ENCODE measurements around the gene PBX1.

Gene PBX1

GRCh38 chr1:164720440-164721227 is 161.7 kb downstream of the PBX1 start:
- ChIA-PET POLR2A (ENCODE audit: low non-redundant PET) (no interaction called here), CTCF (interaction anchor here (0.7 kb wide), 1 partner anchor 302 kb away, joined by 4 read pairs; no protein-coding TSS in a partner anchor)
- TF ChIP-seq, protein P1, sequence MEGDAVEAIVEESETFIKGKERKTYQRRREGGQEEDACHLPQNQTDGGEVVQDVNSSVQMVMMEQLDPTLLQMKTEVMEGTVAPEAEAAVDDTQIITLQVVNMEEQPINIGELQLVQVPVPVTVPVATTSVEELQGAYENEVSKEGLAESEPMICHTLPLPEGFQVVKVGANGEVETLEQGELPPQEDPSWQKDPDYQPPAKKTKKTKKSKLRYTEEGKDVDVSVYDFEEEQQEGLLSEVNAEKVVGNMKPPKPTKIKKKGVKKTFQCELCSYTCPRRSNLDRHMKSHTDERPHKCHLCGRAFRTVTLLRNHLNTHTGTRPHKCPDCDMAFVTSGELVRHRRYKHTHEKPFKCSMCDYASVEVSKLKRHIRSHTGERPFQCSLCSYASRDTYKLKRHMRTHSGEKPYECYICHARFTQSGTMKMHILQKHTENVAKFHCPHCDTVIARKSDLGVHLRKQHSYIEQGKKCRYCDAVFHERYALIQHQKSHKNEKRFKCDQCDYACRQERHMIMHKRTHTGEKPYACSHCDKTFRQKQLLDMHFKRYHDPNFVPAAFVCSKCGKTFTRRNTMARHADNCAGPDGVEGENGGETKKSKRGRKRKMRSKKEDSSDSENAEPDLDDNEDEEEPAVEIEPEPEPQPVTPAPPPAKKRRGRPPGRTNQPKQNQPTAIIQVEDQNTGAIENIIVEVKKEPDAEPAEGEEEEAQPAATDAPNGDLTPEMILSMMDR (conservative IDR thresholded peaks at IDR 0.05; ENCODE audit: low read depth), result no peak
- H3K27ac ChIP-seq, result no peak overlapping the region
- no peak for DNase-seq (ENCODE audit: low spot score)

GRCh38 chr1:164721228-164721496 is 162.2 kb downstream of the PBX1 start:
- CTCF ChIA-PET, result no interaction called here
- TF ChIP-seq, protein P1 (conservative IDR thresholded peaks at IDR 0.05; ENCODE audit: low read depth), result no peak
- no peak for DNase-seq (ENCODE audit: low spot score)
- POLR2A ChIA-PET (ENCODE audit: low non-redundant PET), result no interaction called here
- H3K27ac ChIP-seq, result no peak overlapping the region

GRCh38 chr1:164723296-164723798 is 164.4 kb downstream of the PBX1 start:
- DNase-seq (ENCODE audit: low spot score), result no peak
- ChIA-PET CTCF (no interaction called here), POLR2A (ENCODE audit: low non-redundant PET) (no interaction called here)
- TF ChIP-seq, protein P1 (conservative IDR thresholded peaks at IDR 0.05; ENCODE audit: low read depth), result no peak
- H3K27ac ChIP-seq, result no peak overlapping the region

GRCh38 chr1:164725401-164725800 is 166.4 kb downstream of the PBX1 start:
- ChIA-PET CTCF (no interaction called here), POLR2A (ENCODE audit: low non-redundant PET) (no interaction called here)
- no peak for DNase-seq (ENCODE audit: low spot score)

DNA sequence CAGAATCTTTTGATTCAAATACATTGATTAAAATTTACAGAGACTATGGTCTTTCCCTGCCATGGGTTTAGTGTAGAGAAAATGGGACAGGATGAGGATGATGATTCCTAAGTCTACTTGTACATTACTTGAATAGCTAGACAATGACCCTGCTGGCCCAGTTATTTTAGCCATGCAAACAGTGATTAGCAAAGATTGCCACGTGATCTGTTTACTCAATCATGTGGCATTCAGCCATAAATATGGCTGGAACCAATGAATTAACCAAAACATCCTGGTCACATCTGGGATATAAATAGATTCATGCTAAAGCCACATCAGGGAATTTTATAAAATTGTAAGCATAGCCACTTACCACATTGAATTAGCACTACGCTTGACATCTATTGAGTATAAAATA is 167.3 kb downstream of the PBX1 start:
- no peak for DNase-seq (ENCODE audit: low spot score)
- CTCF ChIA-PET, result interaction anchor here (0.7 kb wide), 1 partner anchor 97 kb away, joined by 3 read pairs; no protein-coding TSS in a partner anchor
- H3K27ac ChIP-seq, result no peak overlapping the region
- POLR2A ChIA-PET (ENCODE audit: low non-redundant PET), result no interaction called here
- TF ChIP-seq, protein P1 (conservative IDR thresholded peaks at IDR 0.05; ENCODE audit: low read depth), result no peak

More at GRCh38 chr1:164725401-164725800, 166.4 kb downstream of the PBX1 start:
- no peak overlapping the region for H3K27ac ChIP-seq
- TF ChIP-seq, protein P1 (conservative IDR thresholded peaks at IDR 0.05; ENCODE audit: low read depth), result no peak

- no peak for DNase-seq (ENCODE audit: low spot score)
- ChIA-PET POLR2A (ENCODE audit: low non-redundant PET) (no interaction called here), CTCF (interaction anchor here (0.5 kb wide), 1 partner anchor 416 kb away, joined by 3 read pairs; no protein-coding TSS in a partner anchor)
- H3K27ac ChIP-seq, result no peak overlapping the region
- TF ChIP-seq, protein P1 (conservative IDR thresholded peaks at IDR 0.05; ENCODE audit: low read depth), result no peak
These were observed 169.7 kb downstream of the PBX1 start for GRCh38 chr1:164728719-164729118.
